SK-N-MC (cell line): ENCODE measurements around the gene C11orf54.

Experiments
- DNase-seq: peaks from one replicate; pipeline ENCODE4 v3.0.0-alpha.2; 2011; ENCODE audit warnings: low read depth, low spot score
- H3K27ac ChIP-seq: fragments of 200-600 bp; sonication (generic); 2 replicates; pipeline ENCODE4 v1.5.1; 2016; ENCODE audit warnings: mixed run types
- H3K36me3 ChIP-seq: fragments of 200-600 bp; sonication (generic); 2 replicates; pipeline ENCODE4 v1.6.1; 2017; ENCODE audit warnings: antibody characterized with exemption, low read length, mixed read lengths; ENCODE audit not compliant: insufficient read depth
- H3K4me3 ChIP-seq: fragments of 200-600 bp; sonication (generic); 2 replicates; pipeline ENCODE4 v1.5.1; 2016
- H3K9ac ChIP-seq: fragments of 200-600 bp; sonication (generic); 2 replicates; pipeline ENCODE4 v1.8.0; 2017; ENCODE audit warnings: mixed run types, mixed read lengths; ENCODE audit not compliant: insufficient read length
- H3K9me3 ChIP-seq: fragments of 200-600 bp; sonication (generic); 2 replicates; pipeline ENCODE4 v1.6.1; 2017; ENCODE audit warnings: low read depth, mild to moderate bottlenecking, antibody characterized with exemption, low read length, moderate library complexity, mixed read lengths
- EZH2 ChIP-seq: fragments of 200-600 bp; sonication (generic); IDR thresholded peaks from one replicate; pipeline ENCODE4 v1.6.1; 2017; ENCODE audit warnings: antibody characterized with exemption
- FOXP2 ChIP-seq: optimal IDR thresholded peaks from 2 replicates; pipeline ENCODE3; 2011; ENCODE audit warnings: mild to moderate bottlenecking, moderate library complexity; ENCODE audit not compliant: insufficient read depth; ENCODE audit errors: extremely low read length, control extremely low read depth
- POLR2AphosphoS5 ChIP-seq: IDR thresholded peaks from 2 replicates; pipeline ENCODE4 v1.6.1; 2012; ENCODE audit warnings: mild to moderate bottlenecking, low read depth, low read length, borderline replicate concordance

Gene C11orf54

DNA sequence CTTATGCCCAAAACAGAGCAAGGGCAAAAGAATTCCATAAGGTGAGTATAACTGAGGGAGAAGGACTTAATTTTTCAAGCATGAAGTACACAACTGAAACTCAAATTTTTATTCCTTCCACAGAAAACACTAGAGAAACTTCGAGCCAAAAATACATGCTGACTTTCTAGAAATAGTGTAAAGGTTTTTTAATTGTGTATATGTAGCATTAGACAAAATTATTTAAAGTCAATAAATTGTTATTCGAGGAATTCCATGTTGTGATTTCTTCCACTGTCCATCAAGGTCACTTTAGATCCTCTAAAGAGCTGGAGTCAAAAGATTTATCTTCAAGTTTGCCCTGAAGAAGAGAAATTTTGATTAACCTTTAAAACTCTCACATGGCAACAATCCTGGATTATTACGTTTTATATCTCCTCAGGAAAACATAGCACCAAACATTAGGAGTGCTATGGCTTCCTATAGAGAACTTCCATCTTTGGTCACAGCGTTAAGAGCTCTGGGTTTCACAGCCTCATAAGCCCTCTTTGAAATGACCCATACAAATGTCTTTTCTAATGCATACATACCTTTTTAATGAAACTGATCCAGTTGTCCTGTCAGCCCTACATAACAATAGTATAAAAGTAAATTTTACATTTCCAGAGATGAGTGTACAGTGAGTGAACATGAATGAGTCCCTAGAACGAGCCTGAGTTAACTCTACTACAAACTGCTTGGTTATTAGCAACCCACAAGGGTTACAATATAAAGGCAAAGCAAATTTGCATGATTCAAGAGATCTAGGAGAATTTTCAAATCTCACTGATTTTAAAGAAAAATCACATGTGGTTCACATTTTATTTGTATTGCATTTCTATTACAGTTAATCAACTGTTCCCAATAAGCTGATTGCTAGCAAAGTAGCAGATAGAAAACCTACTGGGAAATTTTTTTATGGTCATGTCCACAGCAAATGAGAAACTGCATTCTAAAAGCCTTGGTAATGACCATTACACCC is 11.1 kb upstream of the C11orf54 start:
- H3K36me3 ChIP-seq = peaks cover 100% of the 10 kb centered on the region
- TF ChIP-seq POLR2AphosphoS5 (no peak), FOXP2 (no peak), EZH2 (no peak)
- no peaks in the 10 kb centered on the region for H3K9me3 ChIP-seq
- no peak overlapping the region for H3K9ac ChIP-seq
- peak overlapping the region; percentile 77 for H3K27ac ChIP-seq
- no peak for DNase-seq
- H3K4me3 ChIP-seq = no peak overlapping the region

- no peaks in the 10 kb centered on the region for H3K9me3 ChIP-seq
- H3K9ac ChIP-seq = no peak overlapping the region
- no peak overlapping the region for H3K4me3 ChIP-seq
- peak overlapping the region; percentile 77 for H3K27ac ChIP-seq
- DNase-seq = no peak
- TF ChIP-seq EZH2 (no peak), POLR2AphosphoS5 (peak; percentile 11; the same call in 1 of the 2 replicates)
- peaks cover 100% of the 10 kb centered on the region for H3K36me3 ChIP-seq
These were observed 9.1 kb upstream of the C11orf54 start for GRCh38 chr11:93732237-93732892.

DNA sequence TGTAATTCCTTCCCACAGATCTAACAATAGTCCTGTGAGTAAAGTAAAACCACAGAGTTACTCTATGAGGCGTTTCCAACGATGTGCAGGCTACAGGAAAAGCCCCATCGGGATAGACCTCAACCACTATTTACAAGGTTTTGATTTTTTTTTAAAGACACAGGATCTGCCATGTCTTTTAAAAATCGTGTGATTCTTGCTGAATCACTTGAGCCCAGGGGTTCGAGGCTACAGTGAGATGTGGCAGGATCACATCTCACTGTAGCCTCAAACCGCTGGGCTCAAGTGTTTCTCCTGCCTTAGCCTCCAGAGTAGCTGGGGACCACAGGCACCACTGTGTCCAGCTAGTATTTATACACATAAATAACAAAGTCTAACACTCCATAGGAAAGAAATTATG is 8.0 kb upstream of the C11orf54 start:
- Histone ChIP-seq H3K9ac (no peak overlapping the region), H3K9me3 (no peaks in the 10 kb centered on the region), H3K27ac (peak overlapping the region; percentile 77), H3K36me3 (peaks cover 100% of the 10 kb centered on the region), H3K4me3 (peak overlapping the region; percentile 18)
- no peak for DNase-seq
- TF ChIP-seq POLR2AphosphoS5 (no peak; the same call in 1 of the 2 replicates), EZH2 (no peak), FOXP2 (no peak)

- Histone ChIP-seq H3K27ac (peak overlapping the region; percentile 77), H3K36me3 (peaks cover 100% of the 10 kb centered on the region), H3K4me3 (peak overlapping the region; percentile 23; the same call in 1 of the 2 replicates), H3K9me3 (no peaks in the 10 kb centered on the region), H3K9ac (peak overlapping the region; percentile 28)
- no peak for DNase-seq
- TF ChIP-seq FOXP2 = no peak
- TF ChIP-seq EZH2 = no peak
- TF ChIP-seq POLR2AphosphoS5 = peak; percentile 43; the same call in 1 of the 2 replicates
These were observed 6.8 kb upstream of the C11orf54 start for GRCh38 chr11:93734427-93735222.

GRCh38 chr11:93735627-93736026 is 5.8 kb upstream of the C11orf54 start:
- Histone ChIP-seq H3K4me3 (peak overlapping the region; percentile 98; the same call in 1 of the 2 replicates), H3K9ac (peak overlapping the region; percentile 100), H3K27ac (peak overlapping the region; percentile 93), H3K9me3 (no peaks in the 10 kb centered on the region), H3K36me3 (peaks cover 99% of the 10 kb centered on the region)
- no peak for DNase-seq
- TF ChIP-seq FOXP2 (no peak), POLR2AphosphoS5 (0 out of 2 replicates have a peak, but pooled peaks have one; percentile 15)

DNA sequence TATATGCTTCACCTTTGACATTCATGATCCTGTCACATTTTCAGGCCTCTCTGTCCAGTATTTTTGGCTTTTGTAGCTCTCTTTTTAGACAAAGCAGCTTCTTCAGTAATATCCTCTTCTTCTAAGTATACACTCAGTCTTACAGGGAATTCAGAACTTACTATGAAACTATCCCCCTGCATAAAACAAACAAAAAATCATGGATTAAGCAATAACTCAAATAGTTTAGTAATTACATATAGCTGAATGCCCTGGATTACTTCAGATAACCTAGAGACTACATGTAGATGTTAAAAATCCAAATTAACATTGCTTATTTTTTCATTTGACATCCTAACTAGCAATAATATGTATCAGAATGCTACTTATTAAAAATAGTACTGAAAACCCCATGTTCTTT is 5.3 kb upstream of the C11orf54 start:
- peaks cover 94% of the 10 kb centered on the region for H3K36me3 ChIP-seq
- H3K4me3 ChIP-seq = peak overlapping the region; percentile 98
- H3K27ac ChIP-seq = peak overlapping the region; percentile 93
- H3K9me3 ChIP-seq = no peaks in the 10 kb centered on the region
- TF ChIP-seq POLR2AphosphoS5 (no peak), FOXP2 (no peak), EZH2 (no peak)
- no peak for DNase-seq
- peak overlapping the region; percentile 100 for H3K9ac ChIP-seq

- Histone ChIP-seq H3K36me3 (peaks cover 75% of the 10 kb centered on the region), H3K4me3 (peak overlapping the region; percentile 98), H3K27ac (peak overlapping the region; percentile 93), H3K9me3 (no peaks in the 10 kb centered on the region), H3K9ac (peak overlapping the region; percentile 100)
- DNase-seq = no peak
- no peak for TF ChIP-seq POLR2AphosphoS5
- no peak for TF ChIP-seq EZH2
- no peak for TF ChIP-seq FOXP2
These were observed 3.4 kb upstream of the C11orf54 start for GRCh38 chr11:93737904-93738612.
